ENCODE results near the gene DHX58. TPM values are rescaled to one million over a fixed set of nuclear protein-coding genes. Genes with fewer than 3 reads are reported as not detected.

The DHX58 gene
- total and polyA plus RNA-seq, 2 donors (not counting 1 experiment from before 2014, with no cell fraction given): 39.7 to 57.6 TPM

DNA sequence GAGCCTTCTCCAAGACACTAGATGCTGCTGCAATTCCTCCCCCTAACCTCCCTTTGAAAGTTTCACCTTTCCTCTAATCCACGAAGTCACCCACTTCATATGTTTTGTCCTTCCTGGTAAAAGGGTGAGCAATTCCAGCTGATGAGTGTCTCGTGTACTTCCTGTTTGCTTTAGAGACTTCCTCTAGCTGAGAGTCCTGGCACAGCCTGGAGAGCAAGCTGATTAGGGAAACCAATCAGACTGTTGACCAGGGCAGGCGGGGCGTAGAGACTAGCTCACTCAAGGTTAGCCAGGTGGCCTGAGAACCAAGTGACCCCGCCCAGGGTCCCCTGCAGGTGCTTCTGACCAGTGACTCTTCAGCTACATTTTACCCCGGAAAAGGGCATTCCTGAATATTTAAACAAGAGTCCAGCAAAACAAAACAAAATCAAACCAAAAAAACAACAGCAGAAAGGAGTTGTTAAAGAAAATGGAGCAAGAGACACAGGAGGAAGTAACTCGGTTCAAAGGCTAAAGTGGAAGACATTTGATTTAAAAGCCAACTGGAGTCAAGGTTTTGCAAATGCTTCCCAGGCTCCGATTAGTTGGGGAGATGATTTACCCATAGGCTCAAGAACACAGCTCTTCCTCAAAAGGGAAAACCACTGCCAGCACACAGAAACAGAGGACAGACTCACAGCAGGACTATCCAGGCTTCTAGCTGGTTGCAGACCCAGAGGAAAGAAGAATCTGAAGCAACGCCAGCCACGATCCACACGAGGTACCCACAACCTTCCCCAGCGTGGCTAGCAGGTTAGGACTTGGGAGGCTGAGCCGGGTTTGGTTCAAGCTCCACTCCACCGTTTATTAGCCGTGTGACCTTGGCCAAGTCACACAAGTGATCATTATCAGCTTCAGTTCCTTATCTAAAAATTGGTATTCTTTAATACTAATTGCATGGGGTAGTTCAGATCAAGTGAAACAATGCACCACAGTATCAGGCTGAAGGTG is 23.4 kb upstream of the DHX58 start:
- Histone ChIP-seq H3K9ac (ENCODE audit: low read length) (no peak overlapping the region), H3K4me1 (ENCODE audit: control insufficient read depth in 2 of 2, insufficient read depth in 2 of 2, low read length in 2 of 2) (peaks cover 60 to 65% of the 10 kb centered on the region in 2 donors), H4K20me1 (ENCODE audit: control insufficient read depth, insufficient read depth, low read length, poor library complexity, severe bottlenecking) (peaks cover 69% of the 10 kb centered on the region), H3K4me2 (replicated peaks; ENCODE audit: low read depth, low read length, poor library complexity, severe bottlenecking) (peak overlapping the region; percentile 48), H3K27ac (ENCODE audit: low read length in 2 of 2) (peak overlapping the region; percentile 19 to 79), H3K9me3 (ENCODE audit: control extremely low read depth in 1 of 3, control insufficient read depth in 2 of 3, insufficient read depth in 1 of 3, low read length in 2 of 3) (no peaks in the 10 kb centered on the region), H3K79me2 (ENCODE audit: control insufficient read depth, insufficient read depth, low read length) (peaks cover 83% of the 10 kb centered on the region), H3K27me3 (replicated peaks in 1 of 4; ENCODE audit: control extremely low read depth in 1 of 4, control insufficient read depth in 3 of 4, insufficient read depth in 4 of 4, low read length in 3 of 4) (no peaks in the 10 kb centered on the region), H3K4me3 (ENCODE audit: control extremely low read depth in 1 of 5, extremely low read depth in 1 of 5, insufficient read depth in 1 of 5, low read depth in 2 of 5, low read length in 4 of 5) (no peak overlapping the region), H3K36me3 (replicated peaks in 1 of 2; ENCODE audit: control extremely low read depth in 1 of 2, control insufficient read depth in 1 of 2, extremely low read depth in 1 of 2, insufficient read depth in 2 of 2, low read length in 1 of 2) (peaks cover 0 to 8% of the 10 kb centered on the region in 2 experiments), H2AFZ (ENCODE audit: insufficient read depth, low read depth, low read length, poor library complexity, severe bottlenecking) (no peak overlapping the region)
- 56% methylated on average over 6 of the region's 15 CpGs for WGBS (ENCODE audit: insufficient coverage)
- no peak for ATAC-seq (ENCODE audit: low read depth)
- no peak for DNase-seq
- Mint-ChIP-seq H3K4me3 (no peak overlapping the region), H3K9me3 (ENCODE audit: insufficient read depth) (no peaks in the 10 kb centered on the region), H3K27ac (peak overlapping the region; percentile 82), H3K4me1 (peaks cover 62% of the 10 kb centered on the region), H3K27me3 (no peaks in the 10 kb centered on the region)
- CTCF ChIA-PET: interaction anchor here (0.8 to 1.5 kb wide), 4 partner anchors 18 to 178 kb away, joined by 3 to 4 read pairs (median 3); no protein-coding TSS in a partner anchor
- intact Hi-C loops (cut with micrococcal nuclease): no loop called here
- POLR2A ChIA-PET: interaction anchor here (0.8 to 0.9 kb wide), 2 partner anchors 14 to 119 kb away, joined by 3 to 4 read pairs; partner anchors contain the start of gene DNAJC7
- TF ChIP-seq EZH2 (IDR thresholded peaks at IDR 0.05; ENCODE audit: borderline replicate concordance, insufficient read depth, low read depth, low read length, poor library complexity, severe bottlenecking) (no peak), CTCF (IDR thresholded peaks at IDR 0.05) (no peak)
